Stimulated activated CD4-positive, alpha-beta T cell treated with anti-CD3 and anti-CD28 coated beads, Interleukin-2, amount 100 ng/mL, for 48 hours (primary cell): ENCODE measurements around the gene FOSL1.
"Not testable (repeated sequence)": the region's sequence is repeated elsewhere in the genome, so short reads cannot be mapped to it uniquely, and the experiment has no call there.

ENCODE experiments used
- DNase-seq, 2 donors: peaks; one replicate each; pipeline ENCODE4 v3.0.0-alpha.2; 2020

The FOSL1 gene

DNA sequence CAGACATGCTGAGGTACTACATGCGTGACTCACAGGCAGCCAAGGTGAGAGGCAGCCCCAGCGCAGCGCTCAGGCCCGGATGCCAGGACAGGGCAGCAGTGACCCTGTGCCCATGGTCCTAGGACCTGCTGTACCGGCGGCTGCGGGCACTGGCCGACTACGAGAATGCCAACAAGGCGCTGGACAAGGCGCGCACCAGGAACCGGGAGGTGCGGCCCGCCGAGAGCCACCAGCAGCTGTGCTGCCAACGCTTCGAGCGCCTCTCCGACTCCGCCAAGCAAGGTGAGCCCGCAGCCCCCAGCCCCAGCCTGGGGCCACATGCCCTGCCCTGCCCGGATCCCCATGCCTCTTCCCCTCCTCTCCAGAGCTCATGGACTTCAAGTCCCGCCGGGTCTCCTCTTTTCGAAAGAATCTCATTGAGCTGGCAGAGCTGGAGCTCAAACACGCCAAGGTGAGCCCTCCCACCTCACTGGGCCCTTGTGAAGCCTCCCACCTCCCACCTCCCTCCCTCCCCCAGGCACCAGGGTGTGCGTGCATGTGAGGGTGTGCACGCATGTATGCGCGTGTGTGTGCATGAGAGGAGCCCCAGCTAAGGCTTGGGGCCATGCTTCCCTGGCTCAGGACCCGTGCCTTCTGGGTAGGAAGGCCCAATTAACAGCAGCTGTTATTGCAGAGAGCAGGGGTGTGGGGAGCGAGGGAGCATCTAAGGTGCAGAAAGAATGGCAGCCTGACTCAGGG, 47.5 kb downstream of the FOSL1 start:
- DNase-seq: no peak

DNA sequence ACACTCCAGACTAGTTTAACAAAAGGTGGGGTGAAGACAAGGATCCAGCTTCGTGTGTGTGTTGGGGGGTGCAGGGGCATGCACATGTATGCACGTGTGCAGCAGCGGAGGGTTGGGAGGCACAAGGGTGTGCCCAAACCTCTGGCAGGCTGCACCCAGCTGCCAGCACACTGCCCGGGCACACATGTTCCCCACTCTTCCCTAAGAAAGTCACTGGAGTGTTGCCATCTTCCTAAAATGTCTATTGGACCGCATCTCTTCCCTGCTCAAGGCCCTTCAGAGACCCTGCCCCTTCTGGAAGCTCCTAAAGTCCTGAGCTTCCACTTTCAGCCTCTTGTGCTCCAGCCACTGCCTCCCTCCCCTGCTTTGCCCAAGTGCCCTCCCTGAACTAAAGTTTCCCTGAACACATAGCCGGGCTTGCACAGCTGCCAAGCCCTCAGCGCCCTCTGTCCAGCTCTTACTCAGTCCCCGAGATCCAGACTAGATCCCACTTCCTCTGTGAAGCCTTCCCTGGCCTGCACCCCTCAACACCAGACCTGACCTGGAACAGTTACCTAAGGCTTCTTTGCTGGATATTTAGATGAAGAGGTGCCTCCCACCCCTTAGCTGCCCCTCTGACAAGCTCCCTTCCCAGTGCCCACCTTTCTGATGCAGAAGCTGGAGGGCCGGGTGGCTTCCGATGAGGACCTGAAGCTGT, 48.2 kb downstream of the FOSL1 start:
- DNase-seq: no peak

DNA sequence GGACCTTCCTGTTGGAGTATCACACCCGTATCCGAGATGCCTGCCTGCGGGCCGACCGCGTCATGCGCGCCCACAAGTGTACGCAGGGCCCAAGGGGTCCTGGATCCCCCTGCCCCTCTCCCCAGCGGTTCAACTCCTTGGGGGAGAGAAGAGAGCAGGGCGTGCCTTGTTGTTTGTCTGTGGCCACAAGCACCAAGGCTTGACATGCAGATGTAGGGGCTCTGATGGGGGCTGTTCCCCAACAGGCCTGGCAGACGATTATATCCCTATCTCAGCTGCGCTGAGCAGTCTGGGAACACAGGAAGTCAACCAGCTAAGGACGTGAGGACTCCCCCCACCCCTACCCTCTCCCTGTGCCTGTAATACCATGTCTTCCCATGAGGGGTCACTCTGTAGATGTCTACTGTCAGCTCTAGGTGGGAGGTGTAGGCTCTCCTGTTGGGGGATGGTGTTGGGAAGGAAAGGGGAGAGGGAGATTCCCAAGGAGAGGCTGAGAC, 49.1 kb downstream of the FOSL1 start:
- DNase-seq: peak in 1 of 2 donors; percentile 45

DNA sequence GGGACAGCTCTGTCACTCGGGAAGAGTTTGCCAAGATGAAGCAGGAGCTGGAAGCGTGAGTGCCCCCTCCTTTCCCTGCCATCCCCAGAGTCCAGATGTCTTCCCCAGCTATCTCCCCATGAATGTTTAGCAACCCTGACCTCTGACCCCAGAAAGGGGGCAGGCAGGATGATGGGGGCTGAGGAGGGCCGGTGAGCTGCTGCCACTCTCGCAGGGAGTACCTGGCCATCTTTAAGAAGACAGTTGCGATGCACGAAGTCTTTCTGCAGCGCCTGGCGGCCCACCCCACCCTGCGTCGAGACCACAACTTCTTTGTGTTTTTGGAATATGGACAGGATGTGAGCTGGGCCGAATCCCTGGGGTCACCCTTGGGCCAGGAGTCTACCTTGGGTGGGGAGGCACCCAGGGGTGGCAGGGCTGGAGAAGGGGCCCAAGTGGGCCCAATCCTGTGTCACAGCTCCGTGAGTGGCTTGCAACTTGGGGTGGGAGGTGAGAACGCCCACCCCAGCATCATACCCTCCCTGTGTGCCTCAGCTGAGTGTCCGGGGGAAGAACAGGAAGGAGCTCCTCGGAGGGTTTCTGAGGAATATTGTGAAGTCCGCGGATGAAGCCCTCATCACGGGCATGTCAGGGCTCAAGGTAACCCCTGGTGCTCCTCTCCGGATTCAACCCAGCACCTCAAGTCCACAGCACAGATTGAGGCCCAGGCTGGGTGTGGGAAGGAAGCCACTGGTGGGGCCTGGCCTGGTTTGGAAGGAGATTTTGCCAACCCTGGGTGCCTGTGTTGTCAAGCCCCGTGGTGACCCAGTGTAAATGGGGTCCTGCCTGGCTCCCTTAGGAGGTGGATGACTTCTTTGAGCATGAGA, 49.7 kb downstream of the FOSL1 start:
- no peak for DNase-seq

DNA sequence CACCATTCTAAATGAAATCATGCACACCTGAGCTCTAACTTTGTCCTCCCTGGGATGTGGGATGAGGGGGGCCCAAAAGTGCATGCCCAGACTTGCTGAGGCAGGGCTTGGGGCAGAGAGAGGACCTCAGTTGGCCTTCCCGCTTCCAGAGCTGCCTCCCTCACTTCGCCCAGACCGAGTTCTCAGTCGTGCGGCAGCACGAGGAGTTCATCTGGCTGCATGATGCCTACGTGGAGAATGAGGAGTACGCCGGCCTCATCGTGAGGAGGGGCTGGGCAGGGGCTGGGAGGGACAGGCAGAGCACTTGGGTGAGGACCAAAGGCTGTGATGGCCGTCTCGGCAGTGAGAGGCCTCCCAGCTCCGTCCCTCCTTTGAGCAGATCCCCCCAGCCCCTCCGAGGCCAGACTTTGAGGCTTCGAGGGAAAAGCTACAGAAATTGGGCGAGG, 50.4 kb downstream of the FOSL1 start:
- no peak for DNase-seq

DNA sequence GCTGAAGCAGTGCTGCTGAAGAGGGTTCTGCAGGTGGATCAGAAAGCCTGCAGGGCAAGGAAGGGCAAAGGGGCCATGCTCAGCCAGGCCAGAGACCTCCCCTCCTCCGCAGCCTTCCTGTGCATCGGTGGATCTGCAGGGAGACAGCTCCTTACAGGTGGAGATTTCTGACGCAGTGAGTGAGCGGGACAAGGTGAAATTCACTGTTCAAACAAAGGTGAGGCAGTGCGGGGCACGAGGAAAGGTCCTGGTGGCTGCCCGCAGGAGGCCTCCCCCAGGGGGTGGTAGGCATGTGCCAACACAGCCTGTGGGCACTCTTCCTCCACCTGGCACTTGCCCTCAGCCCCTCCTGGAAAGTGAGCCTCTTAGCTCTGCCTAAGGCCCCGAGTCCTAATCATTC, 50.8 kb downstream of the FOSL1 start:
- no peak for DNase-seq

DNA sequence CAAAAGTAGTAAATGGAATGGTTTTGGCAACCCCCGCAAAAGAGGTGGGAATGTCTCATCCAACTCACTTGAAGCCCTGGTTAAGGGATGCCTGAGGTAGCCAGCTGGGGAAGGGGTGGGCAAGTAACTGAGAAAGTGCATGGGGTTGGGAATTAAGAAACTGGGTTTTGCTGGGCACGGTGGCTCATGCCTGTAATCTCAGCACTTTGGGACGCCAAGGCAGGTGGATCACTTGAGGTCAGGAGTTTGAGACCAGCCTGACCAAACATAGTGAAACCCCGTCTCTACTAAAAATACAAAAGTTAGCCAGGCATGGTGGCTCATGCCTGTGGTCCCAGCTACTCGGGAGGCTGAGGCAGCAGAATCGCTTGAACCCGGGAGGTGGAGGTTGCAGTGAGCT, 51.5 kb downstream of the FOSL1 start:
- not testable (repeated sequence) for DNase-seq

DNA sequence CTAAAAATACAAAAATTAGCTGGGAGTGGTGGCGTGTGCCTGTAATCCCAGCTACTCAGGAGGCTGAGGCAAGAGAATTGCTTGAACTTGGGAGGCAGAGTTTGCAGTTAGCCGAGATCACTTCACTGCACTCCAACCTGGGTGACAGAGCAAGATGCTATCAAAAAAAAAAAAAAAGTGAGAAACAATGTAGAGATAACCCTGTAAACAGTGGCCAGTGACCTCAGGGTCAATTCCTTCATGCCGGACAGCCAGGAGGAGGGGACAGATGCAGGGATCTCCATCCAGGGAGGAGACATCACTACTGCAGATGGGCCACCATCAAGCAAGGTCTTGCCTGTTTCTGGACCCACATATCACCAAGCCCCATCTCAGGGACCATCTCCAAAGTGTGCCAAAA, 52.4 kb downstream of the FOSL1 start:
- no peak for DNase-seq

DNA sequence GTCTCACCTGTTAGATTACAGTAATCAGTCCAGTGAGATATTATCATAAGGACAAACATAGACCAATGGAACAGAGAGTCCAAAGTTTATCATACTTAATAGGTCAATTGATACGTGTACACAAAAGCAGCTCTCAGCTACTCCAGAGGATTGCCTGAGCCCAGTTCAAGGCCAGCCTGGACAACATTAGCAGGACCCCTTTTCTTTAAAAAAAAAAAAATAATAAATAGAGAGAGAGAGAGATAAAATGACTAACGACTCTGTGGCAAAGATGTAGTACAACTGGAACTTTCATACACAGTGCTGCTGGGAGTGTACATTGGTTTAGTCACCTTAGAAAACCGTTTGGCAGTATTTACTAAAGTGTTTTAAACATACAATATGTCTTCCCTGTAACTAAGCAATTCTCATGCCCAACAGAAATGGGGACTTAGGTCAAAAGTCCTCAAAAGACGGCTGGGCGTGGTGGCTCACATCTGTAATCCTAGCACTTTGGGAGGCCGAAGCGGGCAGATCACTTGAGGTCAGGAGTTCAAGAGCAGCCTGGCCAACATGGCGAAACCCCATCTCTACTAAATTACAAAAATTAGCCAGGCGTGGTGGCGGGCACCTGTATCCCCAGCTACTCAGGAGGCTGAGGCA, 55.8 kb downstream of the FOSL1 start:
- no peak for DNase-seq

DNA sequence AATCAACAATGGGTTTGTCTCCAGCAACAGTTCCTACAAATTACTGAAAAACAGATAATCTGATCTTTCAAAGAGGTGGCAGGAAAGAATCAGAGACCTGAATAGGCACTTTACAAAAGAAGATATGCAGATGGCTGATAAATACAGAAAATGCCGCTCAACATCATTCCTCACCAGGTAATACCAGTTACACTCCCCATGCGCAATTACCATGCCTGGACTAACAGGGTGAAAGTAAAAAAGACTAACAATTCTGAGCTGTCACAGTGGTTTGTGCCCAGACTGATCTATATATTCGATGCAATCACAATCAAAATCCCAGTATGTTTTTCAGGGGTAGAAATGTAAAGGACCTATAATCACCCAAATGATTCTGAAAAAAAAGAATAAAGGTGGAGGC, 56.4 kb downstream of the FOSL1 start:
- no peak for DNase-seq

DNA sequence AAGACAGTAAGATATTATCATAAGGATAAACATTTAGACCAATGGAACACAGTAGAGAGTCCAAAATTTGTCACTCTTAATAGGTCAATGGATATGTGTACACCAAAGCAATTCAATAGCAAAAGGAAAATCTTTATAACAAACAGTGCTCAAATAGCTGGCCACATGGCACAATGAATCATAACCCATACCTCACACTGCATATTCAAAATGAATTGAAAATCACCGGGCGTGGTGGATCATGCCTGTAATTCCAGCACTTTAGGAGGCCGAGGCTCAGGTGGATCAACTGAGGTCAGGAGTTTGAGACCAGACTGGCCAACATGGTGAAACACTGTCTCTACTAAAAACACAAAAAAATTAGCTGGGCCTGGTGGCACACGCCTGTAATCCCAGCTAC, 58.0 kb downstream of the FOSL1 start:
- DNase-seq: no peak
